Left cardiac atrium (tissue), 4 donors: Measurements from ENCODE around the gene VEZF1. TPM values are rescaled to one million over a fixed set of nuclear protein-coding genes. Genes with fewer than 3 reads are reported as not detected.

ENCODE experiments used
- ATAC-seq, 2 donors: fragments of 200-7000 bp; cut with Tn5 transposase; one replicate each; pipeline ENCODE4 v1.9.1; 2020; ENCODE audit warnings: mild to moderate bottlenecking in 2 of 2, moderate library complexity in 2 of 2
- DNase-seq: peaks from one replicate; pipeline ENCODE4 v3.0.0-alpha.2; 2020
- intact Hi-C, 2 donors: fragments of 100-400 bp; cut with DNase I; formaldehyde crosslinking; loops; one replicate each; pipeline versions ENCODE4 v1.14.1 to v1.15.1; 2022 to 2023
- total RNA-seq, 2 donors: library from RNA; stranded (reverse); fragmentation: NEBNext Ultra II Directional; extraction: Animal tissue kit (Norgen Biotek cat#: 25700); gene quantifications; one replicate each; pipeline ENCODE4 v1.2.1, GENCODE V29; 2021
- donor health status: DM: no; HTN: yes; CAD: no.
- donor health status: DM: no; HTN: yes; CAD: no; lungs with severe emphysema.
- donor health status: DM: yes; HTN: yes; CAD: no.
- donor health status: Dilated cardiomyopathy.

VEZF1 gene
- total RNA-seq, 2 donors from 2014 or later = 54.1 to 60.9 TPM

GRCh38 chr17:58002154-58002948 is 14.3 kb upstream of the VEZF1 start:
- no peak for ATAC-seq
- DNase-seq = no peak
- intact Hi-C loops = loop anchor here in 1 of 2 donors (10.0 kb wide), 1 partner anchor 112 kb away; no protein-coding TSS in a partner anchor

DNA sequence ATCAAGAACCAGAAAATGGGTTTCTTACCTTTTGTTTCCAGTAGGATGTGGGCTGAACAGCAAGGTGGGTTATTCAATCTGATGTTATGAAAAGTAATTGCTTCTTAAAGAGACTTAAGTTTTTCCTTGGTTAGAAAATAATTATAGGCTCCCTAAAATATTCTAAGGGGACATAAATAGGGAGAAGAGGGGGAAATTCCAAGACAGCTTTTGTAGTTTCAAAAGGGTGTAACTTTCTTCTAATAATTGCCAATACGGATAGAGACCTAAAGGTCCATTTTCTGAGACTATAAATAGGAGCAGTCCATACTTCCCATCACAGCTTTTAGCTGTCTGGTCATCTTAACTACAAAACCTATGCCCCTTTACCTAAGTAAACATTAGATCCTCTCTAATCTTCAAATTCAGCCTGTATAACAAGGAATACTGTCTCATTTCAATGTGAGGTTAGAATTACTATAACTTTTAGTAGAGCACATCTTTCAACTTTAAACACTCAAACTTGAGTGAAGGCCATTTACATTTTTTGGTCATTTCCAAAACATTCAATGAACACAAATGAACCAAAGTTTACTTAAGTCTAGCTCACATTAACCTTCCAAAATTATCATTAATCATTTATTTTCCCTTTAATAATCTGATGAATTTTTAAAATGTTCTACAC is 13.5 kb upstream of the VEZF1 start:
- DNase-seq = no peak
- intact Hi-C loops = loop anchor here in 1 of 2 donors (10.0 kb wide), 1 partner anchor 113 kb away; no protein-coding TSS in a partner anchor
- no peak for ATAC-seq

DNA sequence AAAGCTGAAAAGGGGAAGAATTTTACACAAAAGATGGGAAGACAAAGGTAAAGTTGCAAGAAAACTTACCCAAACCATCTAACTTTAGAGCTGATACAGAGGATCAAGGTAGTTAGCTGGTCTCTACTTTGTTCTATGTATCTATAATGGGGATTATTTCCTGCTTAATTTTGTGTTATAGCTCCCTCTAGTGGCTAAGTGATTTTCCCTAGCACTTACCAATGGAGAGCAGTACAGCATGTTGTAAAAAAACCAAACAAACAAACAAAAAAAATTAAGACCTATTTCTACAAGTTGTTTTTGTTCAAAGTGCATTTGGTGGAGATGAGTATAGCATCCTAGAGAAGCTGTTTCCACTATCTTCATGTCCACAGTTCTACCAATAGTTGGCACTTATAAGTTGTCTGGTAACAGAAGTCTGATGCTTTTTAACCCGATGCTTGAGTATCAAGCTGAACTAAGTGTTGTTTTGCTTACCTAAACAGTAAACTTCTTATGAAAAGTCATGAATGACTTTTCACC is 11.5 kb upstream of the VEZF1 start:
- ATAC-seq (peak; percentile 69 to 72), DNase-seq (no peak)
- intact Hi-C loops = loop anchor here in 1 of 2 donors (5.0 to 10.0 kb wide), 2 partner anchors 115 to 142 kb away; no protein-coding TSS in a partner anchor

- DNase-seq (no peak), ATAC-seq (no peak)
- intact Hi-C loops = loop anchor here in 1 of 2 donors (5.0 kb wide), 1 partner anchor 142 kb away; no protein-coding TSS in a partner anchor
These were observed 11.0 kb upstream of the VEZF1 start for GRCh38 chr17:57999010-57999495.

DNA sequence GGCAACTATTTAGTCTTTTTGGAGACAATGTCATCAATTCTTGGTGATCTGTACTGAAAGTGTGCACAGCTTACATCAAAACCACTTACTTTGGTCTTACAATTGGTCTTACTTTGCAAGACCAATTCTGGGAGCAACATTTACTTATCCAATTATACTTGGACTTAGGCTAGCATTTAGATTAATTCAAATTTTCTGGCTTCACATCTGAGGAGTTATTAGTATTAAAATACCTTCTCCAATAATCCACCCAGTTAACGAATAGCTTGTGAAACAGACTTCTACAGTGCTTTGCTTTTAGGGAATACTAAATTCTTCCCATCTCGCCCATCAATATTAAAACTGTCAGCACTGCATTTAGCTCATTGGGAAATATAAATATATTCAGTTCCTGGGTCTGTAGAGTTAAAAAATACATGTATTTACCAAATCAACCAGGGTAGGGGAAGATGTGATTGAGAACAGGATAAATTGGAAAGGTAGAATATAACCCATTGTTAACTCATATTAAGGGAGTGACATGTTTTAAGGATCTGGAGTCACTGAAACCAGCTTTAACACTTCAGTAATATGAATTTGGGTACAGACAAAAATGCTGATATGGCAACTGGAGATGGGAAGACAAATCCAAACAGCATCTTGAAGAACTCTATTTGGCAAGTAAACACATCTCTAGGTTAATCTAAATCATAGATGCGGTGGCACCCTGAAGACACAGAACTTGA is 9.2 kb upstream of the VEZF1 start:
- DNase-seq (no peak), ATAC-seq (no peak)
- intact Hi-C loops = loop anchor here in 1 of 2 donors (5.0 kb wide), 1 partner anchor 140 kb away; no protein-coding TSS in a partner anchor

GRCh38 chr17:57995076-57995956 is 7.3 kb upstream of the VEZF1 start:
- intact Hi-C loops = loop anchor here (2.0 to 5.0 kb wide), 2 partner anchors 137 to 138 kb away; no protein-coding TSS in a partner anchor
- DNase-seq = peak; percentile 52
- peak; percentile 89 to 93 for ATAC-seq

DNA sequence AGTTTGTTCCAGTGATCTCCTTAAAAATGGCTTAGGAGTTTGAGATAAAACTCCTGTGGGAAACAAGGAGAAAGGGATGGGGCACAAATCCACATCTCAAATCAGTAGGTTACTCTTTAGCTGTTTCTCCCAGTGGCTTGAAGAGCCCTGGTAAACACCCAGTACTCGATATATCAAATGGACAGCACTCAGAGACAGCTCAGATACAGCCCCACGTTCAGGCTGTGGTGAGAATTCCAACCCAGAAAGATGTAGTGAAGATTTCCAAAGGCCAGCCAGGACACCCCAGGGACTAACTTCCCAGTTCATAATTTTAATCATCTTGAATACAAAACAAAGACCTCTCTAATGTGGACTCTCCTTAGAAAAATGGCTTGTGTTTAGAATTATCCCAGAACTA is 6.4 kb upstream of the VEZF1 start:
- ATAC-seq (peak; percentile 18 to 36), DNase-seq (no peak)
- intact Hi-C loops = loop anchor here in 1 of 2 donors (2.0 kb wide), 1 partner anchor 136 kb away; no protein-coding TSS in a partner anchor

- intact Hi-C loops = loop anchor here in 1 of 2 donors (2.0 kb wide), 1 partner anchor 135 kb away; no protein-coding TSS in a partner anchor
- DNase-seq (no peak), ATAC-seq (no peak)
These were observed 5.7 kb upstream of the VEZF1 start for GRCh38 chr17:57993471-57994365.

- ATAC-seq (no peak), DNase-seq (no peak)
- intact Hi-C loops = no loop called here
These were observed 3.5 kb upstream of the VEZF1 start for GRCh38 chr17:57991537-57991936.

DNA sequence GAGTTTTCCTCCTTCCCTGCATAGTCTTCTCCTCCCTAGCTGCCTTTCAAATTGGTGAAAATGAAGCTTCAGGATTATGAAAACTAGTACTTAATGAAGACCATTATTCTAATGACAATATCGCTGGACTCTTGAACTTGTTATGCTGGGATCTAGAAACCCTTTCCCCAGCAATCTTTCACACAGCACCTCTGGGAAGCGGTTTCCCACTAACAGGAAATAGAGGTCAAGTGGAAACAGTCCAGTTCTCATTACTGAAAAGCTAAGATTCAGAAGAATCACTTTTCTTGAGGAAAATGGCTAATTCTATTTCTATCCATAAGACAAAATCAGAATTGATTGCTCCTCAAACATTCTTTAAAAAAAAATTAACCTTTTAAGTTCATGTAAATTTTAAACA is 2.0 kb upstream of the VEZF1 start:
- intact Hi-C loops = no loop called here
- DNase-seq (no peak), ATAC-seq (no peak)

DNA sequence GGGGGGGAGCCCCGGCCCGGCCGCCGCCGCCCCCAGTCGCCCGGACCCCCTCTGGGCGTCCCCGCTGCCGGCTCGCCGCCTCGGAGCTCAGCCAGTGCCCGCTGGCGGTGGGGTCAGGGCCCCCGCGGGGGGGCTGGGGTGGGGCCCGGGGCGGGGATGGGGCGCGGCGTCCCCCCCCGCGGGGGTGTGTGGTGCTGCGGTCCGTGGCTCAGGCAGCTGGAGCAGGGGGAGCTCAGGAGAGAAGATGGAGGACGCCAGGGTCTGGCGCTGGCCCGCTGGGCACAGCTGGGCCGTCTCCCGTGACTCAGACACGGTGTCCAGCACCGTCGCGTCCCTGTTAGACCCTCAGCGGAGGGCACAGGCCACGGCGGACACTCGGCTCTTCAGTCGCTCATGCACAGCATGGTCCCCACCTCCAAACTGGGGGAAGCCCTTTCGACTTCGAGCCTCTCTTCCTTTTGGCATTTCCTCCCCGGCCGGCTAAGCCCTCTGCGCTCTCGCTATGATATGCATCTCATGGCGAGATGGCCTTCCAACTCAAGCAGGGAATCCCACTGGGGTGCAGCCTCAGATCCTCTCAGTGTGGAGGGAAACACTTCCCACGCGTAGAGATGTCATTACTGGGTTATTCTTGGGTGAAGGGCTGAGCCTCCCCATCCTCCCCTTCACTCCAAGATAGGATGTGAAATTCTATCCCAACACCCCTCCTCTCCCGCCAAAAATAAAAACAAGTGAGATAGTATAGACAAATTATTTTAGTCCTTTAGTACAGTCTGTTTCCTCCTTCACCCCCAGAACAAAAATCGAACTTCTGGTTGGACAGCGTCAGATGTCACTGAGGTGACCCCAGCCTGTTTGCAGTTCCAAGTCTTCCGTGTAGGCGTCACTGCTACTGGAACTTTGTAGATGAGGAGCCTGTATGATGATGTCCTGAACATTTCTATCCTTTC is 522 bp upstream of the VEZF1 start:
- intact Hi-C loops = loop anchor here in 1 of 2 donors (2.0 kb wide), 1 partner anchor 96 kb away; no protein-coding TSS in a partner anchor
- DNase-seq (peak; percentile 80), ATAC-seq (peak; percentile 78 to 84)

GRCh38 chr17:57986841-57987580 is 1.0 kb downstream of the VEZF1 start:
- DNase-seq = peak; percentile 47
- peak; percentile 43 to 59 for ATAC-seq
- intact Hi-C loops = no loop called here

- ATAC-seq (no peak), DNase-seq (no peak)
- intact Hi-C loops = no loop called here
These were observed 2.4 kb downstream of the VEZF1 start for GRCh38 chr17:57985675-57985974.

- ATAC-seq (no peak), DNase-seq (no peak)
- intact Hi-C loops = no loop called here
These were observed 2.9 kb downstream of the VEZF1 start for GRCh38 chr17:57984936-57985674.
